Measurements from ENCODE around the gene OXSR1. TPM values are rescaled to one million over a fixed set of nuclear protein-coding genes. Genes with fewer than 3 reads are reported as not detected.

The OXSR1 gene
- total and polyA plus RNA-seq, 2 experiments from 2014 or later: 16.0 to 41.1 TPM

GRCh38 chr3:38276917-38277630 is 111.7 kb downstream of the OXSR1 start:
- Histone ChIP-seq H2AFZ (no peak overlapping the region), H3K4me2 (no peak overlapping the region), H3K79me2 (replicated peaks; ENCODE audit: insufficient read depth) (no peaks in the 10 kb centered on the region), H3K4me1 (ENCODE audit: insufficient read depth) (no peaks in the 10 kb centered on the region), H3K36me3 (ENCODE audit: insufficient read depth) (no peaks in the 10 kb centered on the region), H4K20me1 (replicated peaks; ENCODE audit: insufficient read depth) (no peaks in the 10 kb centered on the region), H3K27ac (ENCODE audit: low read depth) (no peak overlapping the region), H3K9me2 (ENCODE audit: insufficient read depth) (no peaks in the 10 kb centered on the region), H3K27me3 (ENCODE audit: insufficient read depth) (no peaks in the 10 kb centered on the region), H3K4me3 (no peak overlapping the region), H3F3A (replicated peaks; ENCODE audit: low read depth) (no peaks in the 10 kb centered on the region)
- no peak for DNase-seq (ENCODE audit: low spot score)
- Mint-ChIP-seq H3K27ac (no peak overlapping the region), H3K9me3 (no peaks in the 10 kb centered on the region), H3K4me3 (no peak overlapping the region), H3K4me1 (0 out of 3 replicates have a peak, but pooled peaks cover 3% of the 10 kb centered on the region), H3K27me3 (ENCODE audit: insufficient read depth, low read depth, poor library complexity) (peaks cover 2% of the 10 kb centered on the region), H3K36me3 (ENCODE audit: low read depth) (no peaks in the 10 kb centered on the region)
- TF ChIP-seq EZH2 (IDR thresholded peaks at IDR 0.05; ENCODE audit: low read depth, unreplicated experiment) (no peak), ETS1 (IDR thresholded peaks at IDR 0.05) (no peak), NANOG (IDR thresholded peaks at IDR 0.05; ENCODE audit: borderline replicate concordance) (no peak), STAT1 (IDR thresholded peaks at IDR 0.05; ENCODE audit: unreplicated experiment) (no peak), REST (IDR thresholded peaks at IDR 0.05; ENCODE audit: unreplicated experiment) (no peak), ZNF114 (CRISPR knock-in tag; IDR thresholded peaks at IDR 0.05) (no peak), CREB1 (CRISPR knock-in tag; IDR thresholded peaks at IDR 0.05; ENCODE audit: low read depth) (no peak), POLR2AphosphoS5 (IDR thresholded peaks at IDR 0.05; ENCODE audit: low read depth) (no peak), ZNF331 (CRISPR knock-in tag; IDR thresholded peaks at IDR 0.05; ENCODE audit: low read depth) (no peak), EZH2phosphoT487 (IDR thresholded peaks at IDR 0.05; ENCODE audit: unreplicated experiment) (no peak)
- TF ChIP-seq, protein P1, sequence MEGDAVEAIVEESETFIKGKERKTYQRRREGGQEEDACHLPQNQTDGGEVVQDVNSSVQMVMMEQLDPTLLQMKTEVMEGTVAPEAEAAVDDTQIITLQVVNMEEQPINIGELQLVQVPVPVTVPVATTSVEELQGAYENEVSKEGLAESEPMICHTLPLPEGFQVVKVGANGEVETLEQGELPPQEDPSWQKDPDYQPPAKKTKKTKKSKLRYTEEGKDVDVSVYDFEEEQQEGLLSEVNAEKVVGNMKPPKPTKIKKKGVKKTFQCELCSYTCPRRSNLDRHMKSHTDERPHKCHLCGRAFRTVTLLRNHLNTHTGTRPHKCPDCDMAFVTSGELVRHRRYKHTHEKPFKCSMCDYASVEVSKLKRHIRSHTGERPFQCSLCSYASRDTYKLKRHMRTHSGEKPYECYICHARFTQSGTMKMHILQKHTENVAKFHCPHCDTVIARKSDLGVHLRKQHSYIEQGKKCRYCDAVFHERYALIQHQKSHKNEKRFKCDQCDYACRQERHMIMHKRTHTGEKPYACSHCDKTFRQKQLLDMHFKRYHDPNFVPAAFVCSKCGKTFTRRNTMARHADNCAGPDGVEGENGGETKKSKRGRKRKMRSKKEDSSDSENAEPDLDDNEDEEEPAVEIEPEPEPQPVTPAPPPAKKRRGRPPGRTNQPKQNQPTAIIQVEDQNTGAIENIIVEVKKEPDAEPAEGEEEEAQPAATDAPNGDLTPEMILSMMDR (conservative IDR thresholded peaks at IDR 0.05; ENCODE audit: low read depth in 2 of 2): no peak
- TF ChIP-seq, protein P2, sequence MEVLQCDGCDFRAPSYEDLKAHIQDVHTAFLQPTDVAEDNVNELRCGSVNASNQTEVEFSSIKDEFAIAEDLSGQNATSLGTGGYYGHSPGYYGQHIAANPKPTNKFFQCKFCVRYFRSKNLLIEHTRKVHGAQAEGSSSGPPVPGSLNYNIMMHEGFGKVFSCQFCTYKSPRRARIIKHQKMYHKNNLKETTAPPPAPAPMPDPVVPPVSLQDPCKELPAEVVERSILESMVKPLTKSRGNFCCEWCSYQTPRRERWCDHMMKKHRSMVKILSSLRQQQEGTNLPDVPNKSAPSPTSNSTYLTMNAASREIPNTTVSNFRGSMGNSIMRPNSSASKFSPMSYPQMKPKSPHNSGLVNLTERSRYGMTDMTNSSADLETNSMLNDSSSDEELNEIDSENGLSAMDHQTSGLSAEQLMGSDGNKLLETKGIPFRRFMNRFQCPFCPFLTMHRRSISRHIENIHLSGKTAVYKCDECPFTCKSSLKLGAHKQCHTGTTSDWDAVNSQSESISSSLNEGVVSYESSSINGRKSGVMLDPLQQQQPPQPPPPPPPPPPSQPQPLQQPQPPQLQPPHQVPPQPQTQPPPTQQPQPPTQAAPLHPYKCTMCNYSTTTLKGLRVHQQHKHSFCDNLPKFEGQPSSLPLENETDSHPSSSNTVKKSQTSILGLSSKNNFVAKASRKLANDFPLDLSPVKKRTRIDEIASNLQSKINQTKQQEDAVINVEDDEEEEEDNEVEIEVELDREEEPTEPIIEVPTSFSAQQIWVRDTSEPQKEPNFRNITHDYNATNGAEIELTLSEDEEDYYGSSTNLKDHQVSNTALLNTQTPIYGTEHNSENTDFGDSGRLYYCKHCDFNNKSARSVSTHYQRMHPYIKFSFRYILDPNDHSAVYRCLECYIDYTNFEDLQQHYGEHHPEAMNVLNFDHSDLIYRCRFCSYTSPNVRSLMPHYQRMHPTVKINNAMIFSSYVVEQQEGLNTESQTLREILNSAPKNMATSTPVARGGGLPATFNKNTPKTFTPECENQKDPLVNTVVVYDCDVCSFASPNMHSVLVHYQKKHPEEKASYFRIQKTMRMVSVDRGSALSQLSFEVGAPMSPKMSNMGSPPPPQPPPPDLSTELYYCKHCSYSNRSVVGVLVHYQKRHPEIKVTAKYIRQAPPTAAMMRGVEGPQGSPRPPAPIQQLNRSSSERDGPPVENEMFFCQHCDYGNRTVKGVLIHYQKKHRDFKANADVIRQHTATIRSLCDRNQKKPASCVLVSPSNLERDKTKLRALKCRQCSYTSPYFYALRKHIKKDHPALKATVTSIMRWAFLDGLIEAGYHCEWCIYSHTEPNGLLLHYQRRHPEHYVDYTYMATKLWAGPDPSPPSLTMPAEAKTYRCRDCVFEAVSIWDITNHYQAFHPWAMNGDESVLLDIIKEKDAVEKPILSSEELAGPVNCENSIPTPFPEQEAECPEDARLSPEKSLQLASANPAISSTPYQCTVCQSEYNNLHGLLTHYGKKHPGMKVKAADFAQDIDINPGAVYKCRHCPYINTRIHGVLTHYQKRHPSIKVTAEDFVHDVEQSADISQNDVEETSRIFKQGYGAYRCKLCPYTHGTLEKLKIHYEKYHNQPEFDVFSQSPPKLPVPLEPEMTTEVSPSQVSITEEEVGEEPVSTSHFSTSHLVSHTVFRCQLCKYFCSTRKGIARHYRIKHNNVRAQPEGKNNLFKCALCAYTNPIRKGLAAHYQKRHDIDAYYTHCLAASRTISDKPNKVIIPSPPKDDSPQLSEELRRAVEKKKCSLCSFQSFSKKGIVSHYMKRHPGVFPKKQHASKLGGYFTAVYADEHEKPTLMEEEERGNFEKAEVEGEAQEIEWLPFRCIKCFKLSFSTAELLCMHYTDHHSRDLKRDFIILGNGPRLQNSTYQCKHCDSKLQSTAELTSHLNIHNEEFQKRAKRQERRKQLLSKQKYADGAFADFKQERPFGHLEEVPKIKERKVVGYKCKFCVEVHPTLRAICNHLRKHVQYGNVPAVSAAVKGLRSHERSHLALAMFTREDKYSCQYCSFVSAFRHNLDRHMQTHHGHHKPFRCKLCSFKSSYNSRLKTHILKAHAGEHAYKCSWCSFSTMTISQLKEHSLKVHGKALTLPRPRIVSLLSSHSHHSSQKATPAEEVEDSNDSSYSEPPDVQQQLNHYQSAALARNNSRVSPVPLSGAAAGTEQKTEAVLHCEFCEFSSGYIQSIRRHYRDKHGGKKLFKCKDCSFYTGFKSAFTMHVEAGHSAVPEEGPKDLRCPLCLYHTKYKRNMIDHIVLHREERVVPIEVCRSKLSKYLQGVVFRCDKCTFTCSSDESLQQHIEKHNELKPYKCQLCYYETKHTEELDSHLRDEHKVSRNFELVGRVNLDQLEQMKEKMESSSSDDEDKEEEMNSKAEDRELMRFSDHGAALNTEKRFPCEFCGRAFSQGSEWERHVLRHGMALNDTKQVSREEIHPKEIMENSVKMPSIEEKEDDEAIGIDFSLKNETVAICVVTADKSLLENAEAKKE (CRISPR knock-in tag; IDR thresholded peaks at IDR 0.05): no peak
- ATAC-seq: no peak
